Measurements from ENCODE around the gene DCAF4.

DCAF4 gene

GRCh38 chr14:72926292-72927028 is at the start of gene DCAF4:
Gene DCAF4 (plus strand): TSS chr14:72926464. CDS start chr14:72937979, 11,515 bp downstream.
- in situ Hi-C loops (cut with MboI; ENCODE audit: low pct_unique_long_range_greater_than_20kb, low sequenced_read_pairs, unreplicated experiment), result no loop called here
- DNase-seq (ENCODE audit: low spot score), result peak; percentile 99
- no peak for TF ChIP-seq CTCF (IDR thresholded peaks at IDR 0.05; ENCODE audit: extremely low read depth, insufficient read depth, missing control alignments)

GRCh38 chr14:72876710-72877063 is 49.6 kb upstream of the DCAF4 start:
- no peak for TF ChIP-seq CTCF (IDR thresholded peaks at IDR 0.05; ENCODE audit: extremely low read depth, insufficient read depth, missing control alignments)
- in situ Hi-C loops (cut with MboI; ENCODE audit: low pct_unique_long_range_greater_than_20kb, low sequenced_read_pairs, unreplicated experiment), result no loop called here
- no peak for DNase-seq (ENCODE audit: low spot score)

GRCh38 chr14:72878746-72879145 is 47.5 kb upstream of the DCAF4 start:
- in situ Hi-C loops (cut with MboI; ENCODE audit: low pct_unique_long_range_greater_than_20kb, low sequenced_read_pairs, unreplicated experiment), result no loop called here
- no peak for DNase-seq (ENCODE audit: low spot score)
- TF ChIP-seq CTCF (IDR thresholded peaks at IDR 0.05; ENCODE audit: extremely low read depth, insufficient read depth, missing control alignments), result no peak

GRCh38 chr14:72879431-72879830 is 46.8 kb upstream of the DCAF4 start:
- no peak for DNase-seq (ENCODE audit: low spot score)
- TF ChIP-seq CTCF (IDR thresholded peaks at IDR 0.05; ENCODE audit: extremely low read depth, insufficient read depth, missing control alignments), result no peak
- in situ Hi-C loops (cut with MboI; ENCODE audit: low pct_unique_long_range_greater_than_20kb, low sequenced_read_pairs, unreplicated experiment), result no loop called here

GRCh38 chr14:72880164-72880563 is 46.1 kb upstream of the DCAF4 start:
- in situ Hi-C loops (cut with MboI; ENCODE audit: low pct_unique_long_range_greater_than_20kb, low sequenced_read_pairs, unreplicated experiment), result no loop called here
- no peak for TF ChIP-seq CTCF (IDR thresholded peaks at IDR 0.05; ENCODE audit: extremely low read depth, insufficient read depth, missing control alignments)
- no peak for DNase-seq (ENCODE audit: low spot score)

GRCh38 chr14:72880820-72881219 is 45.4 kb upstream of the DCAF4 start:
- no peak for DNase-seq (ENCODE audit: low spot score)
- in situ Hi-C loops (cut with MboI; ENCODE audit: low pct_unique_long_range_greater_than_20kb, low sequenced_read_pairs, unreplicated experiment), result no loop called here
- no peak for TF ChIP-seq CTCF (IDR thresholded peaks at IDR 0.05; ENCODE audit: extremely low read depth, insufficient read depth, missing control alignments)
